ENCODE data around the gene PDE4D. TPM values are rescaled to one million over a fixed set of nuclear protein-coding genes. Genes with fewer than 3 reads are reported as not detected.

PDE4D gene
- total RNA-seq, 4 donors from 2014 or later = 6.0 to 36.2 (median 10.0) TPM

GRCh38 chr5:59795141-59795540 is 98.4 kb downstream of the PDE4D start:
- Histone ChIP-seq H3K27me3 (no peaks in the 10 kb centered on the region), H3K9me3 (no peaks in the 10 kb centered on the region), H3K4me3 (no peak overlapping the region), H3K36me3 (no peaks in the 10 kb centered on the region), H3K4me1 (peaks cover 0 to 68% (median 12%) of the 10 kb centered on the region in 3 donors), H3K27ac (no peak overlapping the region)
- 69 to 71% methylated on average over 4 of the region's 4 CpGs for WGBS, 2 donors
- intact Hi-C loops (cut with DNase I) = loop anchor here (5.0 kb wide), 1 partner anchor 403 kb away; no protein-coding TSS in a partner anchor
- TF ChIP-seq POLR2A (IDR thresholded peaks at IDR 0.05) = no peak
- TF ChIP-seq, protein P1, sequence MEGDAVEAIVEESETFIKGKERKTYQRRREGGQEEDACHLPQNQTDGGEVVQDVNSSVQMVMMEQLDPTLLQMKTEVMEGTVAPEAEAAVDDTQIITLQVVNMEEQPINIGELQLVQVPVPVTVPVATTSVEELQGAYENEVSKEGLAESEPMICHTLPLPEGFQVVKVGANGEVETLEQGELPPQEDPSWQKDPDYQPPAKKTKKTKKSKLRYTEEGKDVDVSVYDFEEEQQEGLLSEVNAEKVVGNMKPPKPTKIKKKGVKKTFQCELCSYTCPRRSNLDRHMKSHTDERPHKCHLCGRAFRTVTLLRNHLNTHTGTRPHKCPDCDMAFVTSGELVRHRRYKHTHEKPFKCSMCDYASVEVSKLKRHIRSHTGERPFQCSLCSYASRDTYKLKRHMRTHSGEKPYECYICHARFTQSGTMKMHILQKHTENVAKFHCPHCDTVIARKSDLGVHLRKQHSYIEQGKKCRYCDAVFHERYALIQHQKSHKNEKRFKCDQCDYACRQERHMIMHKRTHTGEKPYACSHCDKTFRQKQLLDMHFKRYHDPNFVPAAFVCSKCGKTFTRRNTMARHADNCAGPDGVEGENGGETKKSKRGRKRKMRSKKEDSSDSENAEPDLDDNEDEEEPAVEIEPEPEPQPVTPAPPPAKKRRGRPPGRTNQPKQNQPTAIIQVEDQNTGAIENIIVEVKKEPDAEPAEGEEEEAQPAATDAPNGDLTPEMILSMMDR (IDR thresholded peaks at IDR 0.05) = no peak
- no peak for DNase-seq

DNA sequence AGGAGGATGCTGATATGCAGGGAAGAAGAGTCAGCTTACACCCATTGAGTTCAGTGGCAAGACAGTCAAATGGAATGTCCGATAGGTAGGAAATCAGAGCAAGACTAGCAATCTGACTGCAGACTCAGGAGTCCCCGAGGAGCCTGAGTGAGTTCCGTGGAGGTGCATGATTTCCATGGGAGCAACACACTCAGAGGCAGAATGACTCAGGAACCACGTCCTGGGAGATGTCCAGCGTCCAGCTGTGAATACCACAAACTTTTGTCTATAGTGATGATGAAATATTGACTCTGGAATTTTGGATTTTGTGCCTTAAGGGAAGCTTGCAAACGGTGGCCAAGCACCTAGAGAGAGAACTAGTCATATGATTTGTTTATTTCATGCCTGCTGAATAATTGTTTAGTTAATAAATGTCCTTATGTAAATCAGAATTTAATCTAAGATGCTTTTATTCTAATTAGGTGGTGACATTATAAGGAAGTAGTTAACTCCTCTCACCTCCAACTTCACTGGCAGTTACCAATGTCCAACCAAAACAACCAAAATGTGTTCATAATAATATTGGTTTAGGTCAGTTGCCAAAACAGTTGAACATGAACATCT is 100.4 kb downstream of the PDE4D start:
- 41 to 45% methylated on average over 6 of the region's 6 CpGs for WGBS, 2 donors
- DNase-seq = no peak
- Histone ChIP-seq H3K27ac (no peak overlapping the region), H3K27me3 (no peaks in the 10 kb centered on the region), H3K4me3 (no peak overlapping the region), H3K9me3 (no peaks in the 10 kb centered on the region), H3K4me1 (peaks cover 0 to 60% (median 2%) of the 10 kb centered on the region in 3 donors), H3K36me3 (no peaks in the 10 kb centered on the region)
- intact Hi-C loops (cut with DNase I) = no loop called here
- TF ChIP-seq, protein P1 (IDR thresholded peaks at IDR 0.05) = no peak
- no peak for TF ChIP-seq POLR2A (IDR thresholded peaks at IDR 0.05)

GRCh38 chr5:59791617-59792016 is 101.9 kb downstream of the PDE4D start:
- DNase-seq = no peak
- TF ChIP-seq POLR2A (IDR thresholded peaks at IDR 0.05) = no peak
- TF ChIP-seq, protein P1 (IDR thresholded peaks at IDR 0.05) = no peak
- intact Hi-C loops (cut with DNase I) = no loop called here
- 82 to 84% methylated on average over 3 of the region's 3 CpGs for WGBS, 2 donors
- Histone ChIP-seq H3K27ac (peak overlapping the region in 1 of 4 donors; percentile 68), H3K4me1 (peaks cover 0 to 58% (median 2%) of the 10 kb centered on the region in 3 donors), H3K36me3 (no peaks in the 10 kb centered on the region), H3K9me3 (no peaks in the 10 kb centered on the region), H3K27me3 (no peaks in the 10 kb centered on the region), H3K4me3 (no peak overlapping the region)

DNA sequence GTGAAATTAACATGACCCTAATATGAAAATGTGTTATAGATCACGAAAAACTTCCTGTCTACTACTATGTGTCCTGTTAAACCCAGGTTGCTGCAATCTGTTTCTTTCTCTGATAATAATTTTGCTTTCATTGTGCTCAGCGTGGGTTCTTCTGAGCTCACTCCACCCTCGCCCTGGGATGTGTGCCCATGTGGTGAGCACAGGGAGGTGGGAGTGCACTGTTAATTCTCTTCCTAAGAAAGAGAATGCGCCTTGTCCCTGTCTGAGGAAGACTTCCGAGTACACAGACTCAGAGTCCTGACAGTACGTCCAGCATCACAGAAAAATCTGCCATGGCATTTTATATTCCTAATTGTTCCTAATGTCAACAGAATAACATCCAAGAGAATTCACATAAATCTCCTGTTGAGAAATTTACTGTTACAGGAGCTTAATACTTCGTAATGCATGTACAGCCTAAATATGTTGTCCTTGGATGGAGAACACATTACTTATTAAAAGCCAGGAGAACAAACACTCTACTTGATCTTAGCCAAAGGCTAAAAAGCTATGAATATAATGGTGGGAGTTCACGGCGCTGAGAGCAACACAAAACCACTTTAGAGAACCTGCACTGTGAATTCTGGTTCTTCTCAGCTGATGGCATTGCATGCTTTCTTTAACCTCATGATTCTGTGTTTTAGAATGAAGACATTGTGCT is 102.6 kb downstream of the PDE4D start:
- Histone ChIP-seq H3K36me3 (no peaks in the 10 kb centered on the region), H3K27ac (peak overlapping the region; percentile 17 to 68 (median 60)), H3K4me3 (peak overlapping the region in 1 of 4 donors; percentile 38), H3K9me3 (no peaks in the 10 kb centered on the region), H3K27me3 (no peaks in the 10 kb centered on the region), H3K4me1 (peaks cover 0 to 65% (median 4%) of the 10 kb centered on the region in 3 donors)
- no peak for DNase-seq
- intact Hi-C loops (cut with DNase I) = no loop called here
- TF ChIP-seq POLR2A (IDR thresholded peaks at IDR 0.05) = no peak
- TF ChIP-seq, protein P1 (IDR thresholded peaks at IDR 0.05) = no peak
- WGBS, 2 donors = 50 to 57% methylated on average over 9 of the region's 9 CpGs

GRCh38 chr5:59790376-59790775 is 103.2 kb downstream of the PDE4D start:
- Histone ChIP-seq H3K36me3 (no peaks in the 10 kb centered on the region), H3K4me3 (peak overlapping the region in 1 of 4 donors; percentile 38), H3K9me3 (no peaks in the 10 kb centered on the region), H3K27ac (peak overlapping the region in 3 of 4 donors; percentile 53 to 68 (median 67)), H3K27me3 (no peaks in the 10 kb centered on the region), H3K4me1 (peaks cover 0 to 70% (median 8%) of the 10 kb centered on the region in 3 donors)
- 40 to 42% methylated on average over 7 of the region's 7 CpGs for WGBS, 2 donors
- TF ChIP-seq, protein P1 (IDR thresholded peaks at IDR 0.05) = no peak
- TF ChIP-seq POLR2A (IDR thresholded peaks at IDR 0.05) = peak in 1 of 4 donors; percentile 9
- DNase-seq = no peak
- intact Hi-C loops (cut with DNase I) = no loop called here

All from esophagus squamous epithelium (tissue), 5 donors.